ENCODE results near the gene ZNF492.
"Not testable (repeated sequence)": the region's sequence is repeated elsewhere in the genome, so short reads cannot be mapped to it uniquely, and the experiment has no call there.

Gene ZNF492

DNA sequence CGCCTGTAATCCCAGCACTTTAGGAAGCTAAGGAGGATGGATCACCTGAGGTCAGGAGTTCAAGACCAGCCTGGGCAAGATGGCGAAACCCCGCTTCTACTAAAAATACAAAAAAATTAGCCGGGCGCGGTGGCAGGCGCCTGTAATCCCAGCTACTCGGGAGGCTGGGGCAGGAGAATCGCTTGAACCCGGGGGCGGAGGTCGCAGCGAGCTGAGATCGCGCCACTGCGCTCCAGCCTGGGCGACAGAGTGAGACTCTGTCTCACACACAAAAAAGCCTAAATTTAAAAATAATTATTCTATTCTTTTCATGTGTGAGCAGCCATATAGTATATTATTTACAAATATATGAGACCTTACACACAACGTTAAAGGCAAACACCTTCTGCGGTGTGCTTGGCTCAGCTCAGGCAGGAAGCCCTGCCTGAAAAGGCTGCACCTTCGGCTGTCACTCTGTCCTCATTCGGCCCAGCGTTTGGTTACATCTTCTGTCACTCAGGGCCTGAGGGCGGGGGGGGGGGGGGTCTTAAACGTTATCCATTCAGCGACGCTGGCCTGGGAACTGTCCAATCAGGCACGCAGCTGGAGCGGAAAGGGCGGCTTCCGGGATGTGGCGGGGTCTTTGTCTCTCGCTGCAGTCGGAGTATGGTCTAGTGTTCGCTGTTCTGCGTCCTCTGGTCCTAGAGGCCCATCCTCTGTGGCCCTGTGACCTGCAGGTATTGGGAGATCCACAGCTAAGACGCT, at the start of gene ZNF492:
TSS of gene ZNF492 (plus strand) at position 619 of the 744 bp plus-strand sequence. CDS start 19,076 bp downstream, outside the sequence.
- not testable (repeated sequence) for H3K9me2 ChIP-seq (replicated peaks; ENCODE audit: low read depth, low read length); H3K9ac ChIP-seq (ENCODE audit: low read depth, low read length, poor library complexity, severe bottlenecking); H3K36me3 ChIP-seq (ENCODE audit: insufficient read depth, low read length); H3K4me2 ChIP-seq (ENCODE audit: low read depth, low read length, poor library complexity, severe bottlenecking); H3K4me1 ChIP-seq (ENCODE audit: insufficient read depth, low read length, poor library complexity, severe bottlenecking); H3K9me3 ChIP-seq (ENCODE audit: insufficient read depth, low read depth, low read length); H2AFZ ChIP-seq (ENCODE audit: low read length); H3K4me3 ChIP-seq (ENCODE audit: low read length, poor library complexity, severe bottlenecking); H4K20me1 ChIP-seq (ENCODE audit: insufficient read depth, low read length, poor library complexity, severe bottlenecking); H3K79me2 ChIP-seq (ENCODE audit: insufficient read depth, low read length); H3K27me3 ChIP-seq (ENCODE audit: insufficient read depth, low read length, poor library complexity, severe bottlenecking); H3F3A ChIP-seq (ENCODE audit: low read depth)

DNA sequence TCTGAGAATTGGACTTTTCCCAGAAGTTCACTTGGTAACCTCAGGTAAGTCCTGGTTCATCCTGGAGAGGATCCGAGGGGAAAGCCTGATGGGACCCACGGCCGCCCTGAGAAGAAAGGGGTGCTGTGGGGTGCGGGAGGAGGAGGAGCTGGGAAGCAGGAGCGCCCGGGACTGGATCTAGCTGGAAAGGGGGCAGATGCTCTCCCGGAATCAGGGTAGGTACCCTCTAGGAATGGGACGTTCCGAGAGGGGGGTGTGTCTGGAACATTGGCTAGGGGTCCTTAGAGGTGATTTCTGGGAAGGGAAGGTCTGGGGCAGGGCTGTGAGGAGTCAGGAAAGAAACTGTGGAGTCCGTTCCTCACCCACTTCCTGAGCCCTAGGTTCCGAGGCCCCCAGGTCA, 38.7 kb upstream of the ZNF492 start:
- H2AFZ ChIP-seq (ENCODE audit: low read length) = no peak overlapping the region
- no peaks in the 10 kb centered on the region for H3K36me3 ChIP-seq (ENCODE audit: insufficient read depth, low read length)
- H4K20me1 ChIP-seq (ENCODE audit: insufficient read depth, low read length, poor library complexity, severe bottlenecking) = no peaks in the 10 kb centered on the region
- no peaks in the 10 kb centered on the region for H3K4me1 ChIP-seq (ENCODE audit: insufficient read depth, low read length, poor library complexity, severe bottlenecking)
- no peaks in the 10 kb centered on the region for H3K9me2 ChIP-seq (replicated peaks; ENCODE audit: low read depth, low read length)
- TF ChIP-seq, protein P1, sequence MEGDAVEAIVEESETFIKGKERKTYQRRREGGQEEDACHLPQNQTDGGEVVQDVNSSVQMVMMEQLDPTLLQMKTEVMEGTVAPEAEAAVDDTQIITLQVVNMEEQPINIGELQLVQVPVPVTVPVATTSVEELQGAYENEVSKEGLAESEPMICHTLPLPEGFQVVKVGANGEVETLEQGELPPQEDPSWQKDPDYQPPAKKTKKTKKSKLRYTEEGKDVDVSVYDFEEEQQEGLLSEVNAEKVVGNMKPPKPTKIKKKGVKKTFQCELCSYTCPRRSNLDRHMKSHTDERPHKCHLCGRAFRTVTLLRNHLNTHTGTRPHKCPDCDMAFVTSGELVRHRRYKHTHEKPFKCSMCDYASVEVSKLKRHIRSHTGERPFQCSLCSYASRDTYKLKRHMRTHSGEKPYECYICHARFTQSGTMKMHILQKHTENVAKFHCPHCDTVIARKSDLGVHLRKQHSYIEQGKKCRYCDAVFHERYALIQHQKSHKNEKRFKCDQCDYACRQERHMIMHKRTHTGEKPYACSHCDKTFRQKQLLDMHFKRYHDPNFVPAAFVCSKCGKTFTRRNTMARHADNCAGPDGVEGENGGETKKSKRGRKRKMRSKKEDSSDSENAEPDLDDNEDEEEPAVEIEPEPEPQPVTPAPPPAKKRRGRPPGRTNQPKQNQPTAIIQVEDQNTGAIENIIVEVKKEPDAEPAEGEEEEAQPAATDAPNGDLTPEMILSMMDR (conservative IDR thresholded peaks at IDR 0.05; ENCODE audit: low read length) = no peak
- no peak for TF ChIP-seq EZH2phosphoT487 (IDR thresholded peaks at IDR 0.05; ENCODE audit: borderline replicate concordance)
- H3K4me3 ChIP-seq (ENCODE audit: low read length, poor library complexity, severe bottlenecking) = no peak overlapping the region
- H3K27me3 ChIP-seq (ENCODE audit: insufficient read depth, low read length, poor library complexity, severe bottlenecking) = no peaks in the 10 kb centered on the region
- no peaks in the 10 kb centered on the region for H3K79me2 ChIP-seq (ENCODE audit: insufficient read depth, low read length)
- no peak overlapping the region for H3K4me2 ChIP-seq (ENCODE audit: low read depth, low read length, poor library complexity, severe bottlenecking)
- H3F3A ChIP-seq (ENCODE audit: low read depth) = no peaks in the 10 kb centered on the region
- peaks cover 13% of the 10 kb centered on the region; the same call in 1 of the 2 replicates for H3K9me3 ChIP-seq (ENCODE audit: insufficient read depth, low read depth, low read length)
- no peak overlapping the region for H3K9ac ChIP-seq (ENCODE audit: low read depth, low read length, poor library complexity, severe bottlenecking)

DNA sequence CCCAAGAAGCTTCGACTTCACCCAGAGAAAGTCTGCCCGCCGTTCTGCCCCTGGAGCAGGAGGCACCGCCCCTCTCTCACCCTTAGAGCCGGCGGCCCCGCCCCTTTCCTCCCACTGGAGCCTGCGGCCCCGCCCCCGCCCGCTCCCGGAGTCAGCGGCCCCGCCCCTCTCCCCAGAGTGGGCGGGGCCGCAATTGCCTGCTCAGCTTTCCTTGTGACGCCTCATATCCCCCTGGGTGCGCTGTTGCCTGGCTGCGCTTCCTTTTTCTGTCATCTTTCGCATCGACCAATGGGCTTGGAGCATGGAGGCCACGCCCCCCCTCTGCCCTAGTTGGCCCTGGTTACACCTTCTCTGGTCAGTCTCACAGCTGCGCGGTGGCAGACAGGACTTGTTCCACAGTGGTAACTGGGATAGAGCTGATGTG, 38.2 kb upstream of the ZNF492 start:
- Histone ChIP-seq H3K4me1 (ENCODE audit: insufficient read depth, low read length, poor library complexity, severe bottlenecking) (no peaks in the 10 kb centered on the region), H4K20me1 (ENCODE audit: insufficient read depth, low read length, poor library complexity, severe bottlenecking) (no peaks in the 10 kb centered on the region), H3K4me2 (ENCODE audit: low read depth, low read length, poor library complexity, severe bottlenecking) (no peak overlapping the region), H3K36me3 (ENCODE audit: insufficient read depth, low read length) (no peaks in the 10 kb centered on the region), H3K4me3 (ENCODE audit: low read length, poor library complexity, severe bottlenecking) (no peak overlapping the region), H3K9me3 (ENCODE audit: insufficient read depth, low read depth, low read length) (peaks cover 13% of the 10 kb centered on the region; the same call in 1 of the 2 replicates), H3K27me3 (ENCODE audit: insufficient read depth, low read length, poor library complexity, severe bottlenecking) (no peaks in the 10 kb centered on the region), H3K9ac (ENCODE audit: low read depth, low read length, poor library complexity, severe bottlenecking) (no peak overlapping the region), H2AFZ (ENCODE audit: low read length) (no peak overlapping the region), H3K79me2 (ENCODE audit: insufficient read depth, low read length) (no peaks in the 10 kb centered on the region), H3K9me2 (replicated peaks; ENCODE audit: low read depth, low read length) (no peaks in the 10 kb centered on the region), H3F3A (ENCODE audit: low read depth) (no peaks in the 10 kb centered on the region)
- TF ChIP-seq, protein P1 (conservative IDR thresholded peaks at IDR 0.05; ENCODE audit: low read length) = no peak
- no peak for TF ChIP-seq EZH2phosphoT487 (IDR thresholded peaks at IDR 0.05; ENCODE audit: borderline replicate concordance)

All from Loucy (cell line).